Measurements from ENCODE around the gene AP5Z1. TPM values are rescaled to one million over a fixed set of nuclear protein-coding genes. Genes with fewer than 3 reads are reported as not detected.

AP5Z1 gene
- total and polyA plus RNA-seq, 2 experiments from 2014 or later, result 31.2 to 44.5 TPM

- H3K4me2 ChIP-seq (ENCODE audit: unreplicated experiment), result no peak overlapping the region
- H3K36me3 ChIP-seq (ENCODE audit: low read depth), result no peaks in the 10 kb centered on the region; the same call in 1 of the 2 replicates
- no peaks in the 10 kb centered on the region for H4K20me1 ChIP-seq (ENCODE audit: insufficient read depth)
- H3K79me2 ChIP-seq (ENCODE audit: insufficient read depth), result peaks cover 64% of the 10 kb centered on the region
- 91 to 96% methylated on average over 5 of the region's 5 CpGs for WGBS, 2 experiments (ENCODE audit: low coverage in 1 of 2, low lambda C conversion rate in 2 of 2, missing lambda C conversion rate in 2 of 2)
- peaks cover 11% of the 10 kb centered on the region for H3F3A ChIP-seq (ENCODE audit: insufficient read depth)
- no peak overlapping the region for H2AFZ ChIP-seq
- no peak overlapping the region for H3K4me3 ChIP-seq
- no peaks in the 10 kb centered on the region for H3K9me3 ChIP-seq (ENCODE audit: low read depth)
- DNase-seq, result no peak
- H3K27ac ChIP-seq, result no peak overlapping the region
- H3K9ac ChIP-seq, result no peak overlapping the region
- H3K9me2 ChIP-seq (ENCODE audit: insufficient read depth), result no peaks in the 10 kb centered on the region
- no peak for TF ChIP-seq EZH2phosphoT487 (IDR thresholded peaks at IDR 0.05; ENCODE audit: insufficient read depth, low read depth)
- no peak for TF ChIP-seq EZH2 (IDR thresholded peaks at IDR 0.05; ENCODE audit: insufficient read depth, poor library complexity, severe bottlenecking)
- H3K27me3 ChIP-seq (replicated peaks; ENCODE audit: insufficient read depth), result no peaks in the 10 kb centered on the region
- H3K4me1 ChIP-seq (ENCODE audit: insufficient read depth), result peaks cover 12% of the 10 kb centered on the region; the same call in 1 of the 2 replicates
- in situ Hi-C loops (cut with MboI), result no loop called here
Measured at GRCh38 chr7:4779118-4779517, 3.7 kb downstream of the AP5Z1 start.

GRCh38 chr7:4781366-4782069, 6.1 kb downstream of the AP5Z1 start:
- no peak for TF ChIP-seq EZH2 (IDR thresholded peaks at IDR 0.05; ENCODE audit: insufficient read depth, poor library complexity, severe bottlenecking)
- no peak for TF ChIP-seq EZH2phosphoT487 (IDR thresholded peaks at IDR 0.05; ENCODE audit: insufficient read depth, low read depth)
- WGBS, 2 experiments (ENCODE audit: low coverage in 1 of 2, low lambda C conversion rate in 2 of 2, missing lambda C conversion rate in 2 of 2), result 96 to 97% methylated on average over 27 of the region's 27 CpGs
- Histone ChIP-seq H3K4me2 (ENCODE audit: unreplicated experiment) (no peak overlapping the region), H3F3A (ENCODE audit: insufficient read depth) (peaks cover 5% of the 10 kb centered on the region), H3K27ac (no peak overlapping the region), H2AFZ (no peak overlapping the region), H3K9me2 (ENCODE audit: insufficient read depth) (no peaks in the 10 kb centered on the region), H3K9ac (no peak overlapping the region), H3K36me3 (ENCODE audit: low read depth) (peaks cover 8% of the 10 kb centered on the region; the same call in 1 of the 2 replicates), H3K27me3 (replicated peaks; ENCODE audit: insufficient read depth) (no peaks in the 10 kb centered on the region), H4K20me1 (ENCODE audit: insufficient read depth) (no peaks in the 10 kb centered on the region), H3K9me3 (ENCODE audit: low read depth) (no peaks in the 10 kb centered on the region), H3K4me3 (no peak overlapping the region), H3K4me1 (ENCODE audit: insufficient read depth) (peaks cover 6% of the 10 kb centered on the region; the same call in 1 of the 2 replicates), H3K79me2 (ENCODE audit: insufficient read depth) (peaks cover 60% of the 10 kb centered on the region)
- in situ Hi-C loops (cut with MboI), result no loop called here
- DNase-seq, result no peak

GRCh38 chr7:4782333-4783291, 7.2 kb downstream of the AP5Z1 start:
- Histone ChIP-seq H3F3A (ENCODE audit: insufficient read depth) (no peaks in the 10 kb centered on the region), H3K27ac (no peak overlapping the region), H3K79me2 (ENCODE audit: insufficient read depth) (peaks cover 49% of the 10 kb centered on the region), H3K9ac (no peak overlapping the region), H3K9me2 (ENCODE audit: insufficient read depth) (no peaks in the 10 kb centered on the region), H3K9me3 (ENCODE audit: low read depth) (no peaks in the 10 kb centered on the region), H3K27me3 (replicated peaks; ENCODE audit: insufficient read depth) (no peaks in the 10 kb centered on the region), H3K4me3 (no peak overlapping the region), H2AFZ (no peak overlapping the region), H3K4me2 (ENCODE audit: unreplicated experiment) (no peak overlapping the region), H3K36me3 (ENCODE audit: low read depth) (peaks cover 8% of the 10 kb centered on the region; the same call in 1 of the 2 replicates), H3K4me1 (ENCODE audit: insufficient read depth) (no peaks in the 10 kb centered on the region), H4K20me1 (ENCODE audit: insufficient read depth) (no peaks in the 10 kb centered on the region)
- 85 to 87% methylated on average over 30 to 36 of the region's 36 CpGs for WGBS, 2 experiments (ENCODE audit: low coverage in 1 of 2, low lambda C conversion rate in 2 of 2, missing lambda C conversion rate in 2 of 2)
- no peak for DNase-seq
- in situ Hi-C loops (cut with MboI), result no loop called here
- TF ChIP-seq EZH2phosphoT487 (IDR thresholded peaks at IDR 0.05; ENCODE audit: insufficient read depth, low read depth), result no peak
- TF ChIP-seq EZH2 (IDR thresholded peaks at IDR 0.05; ENCODE audit: insufficient read depth, poor library complexity, severe bottlenecking), result no peak

GRCh38 chr7:4783292-4783652, 7.8 kb downstream of the AP5Z1 start:
- no peak overlapping the region for H3K27ac ChIP-seq
- in situ Hi-C loops (cut with MboI), result no loop called here
- TF ChIP-seq EZH2phosphoT487 (IDR thresholded peaks at IDR 0.05; ENCODE audit: insufficient read depth, low read depth), result no peak
- no peak for TF ChIP-seq EZH2 (IDR thresholded peaks at IDR 0.05; ENCODE audit: insufficient read depth, poor library complexity, severe bottlenecking)
- H3K9me3 ChIP-seq (ENCODE audit: low read depth), result no peaks in the 10 kb centered on the region
- H3K4me3 ChIP-seq, result no peak overlapping the region
- no peaks in the 10 kb centered on the region for H4K20me1 ChIP-seq (ENCODE audit: insufficient read depth)
- DNase-seq, result no peak
- H3K9ac ChIP-seq, result no peak overlapping the region
- H3K4me2 ChIP-seq (ENCODE audit: unreplicated experiment), result no peak overlapping the region
- no peaks in the 10 kb centered on the region for H3K4me1 ChIP-seq (ENCODE audit: insufficient read depth)
- WGBS, 2 experiments (ENCODE audit: low coverage in 1 of 2, low lambda C conversion rate in 2 of 2, missing lambda C conversion rate in 2 of 2), result 97 to 99% methylated on average over 12 to 16 of the region's 16 CpGs
- H3K9me2 ChIP-seq (ENCODE audit: insufficient read depth), result no peaks in the 10 kb centered on the region
- H3F3A ChIP-seq (ENCODE audit: insufficient read depth), result no peaks in the 10 kb centered on the region
- H3K27me3 ChIP-seq (replicated peaks; ENCODE audit: insufficient read depth), result no peaks in the 10 kb centered on the region
- no peak overlapping the region for H2AFZ ChIP-seq
- peaks cover 8% of the 10 kb centered on the region; the same call in 1 of the 2 replicates for H3K36me3 ChIP-seq (ENCODE audit: low read depth)
- H3K79me2 ChIP-seq (ENCODE audit: insufficient read depth), result peaks cover 42% of the 10 kb centered on the region

All from GM23248 (cell line).